Panc1 (cell line): ENCODE data around the gene FAT1.

Experiments
- CTCF ChIP-seq: fragments of 450-650 bp; IDR thresholded peaks from 2 replicates; pipeline ENCODE4 v1.5.1; 2017; ENCODE audit warnings: mild to moderate bottlenecking
- POLR2AphosphoS5 ChIP-seq: IDR thresholded peaks from 2 replicates; pipeline ENCODE4 v1.6.1; 2012; ENCODE audit warnings: mild to moderate bottlenecking, low read depth, low read length, moderate library complexity
- REST ChIP-seq, 2 experiments: IDR thresholded peaks; 2 replicates each; pipeline ENCODE4 v1.6.1; 2011 to 2012; ENCODE audit warnings: low read depth in 2 of 2, control low read depth in 1 of 2, low read length in 1 of 2, mild to moderate bottlenecking in 1 of 2, moderate library complexity in 1 of 2; ENCODE audit not compliant: insufficient read depth in 1 of 2
- SIN3A ChIP-seq: IDR thresholded peaks from 2 replicates; pipeline ENCODE4 v1.6.1; 2012; ENCODE audit warnings: low read depth, mild to moderate bottlenecking, low read length, moderate library complexity, borderline replicate concordance; ENCODE audit not compliant: insufficient read depth
- TCF7L2 ChIP-seq: IDR thresholded peaks from 2 replicates; pipeline ENCODE4 v1.6.1; 2011; ENCODE audit warnings: mild to moderate bottlenecking, low read depth, low read length, inconsistent platforms

- no peak for TF ChIP-seq CTCF
- TF ChIP-seq POLR2AphosphoS5, result no peak
- no peak for TF ChIP-seq REST (IDR thresholded peaks at IDR 0.05; ENCODE audit: insufficient read depth in 1 of 2, low read depth in 2 of 2, low read length in 1 of 2)
- no peak for TF ChIP-seq TCF7L2
- no peak for TF ChIP-seq SIN3A
These were observed 35.5 kb upstream of the FAT1 start for GRCh38 chr4:186758929-186759682.
